CD4-positive, CD25-positive, alpha-beta regulatory T cell (primary cell): ENCODE data around the gene IL31. TPM values are rescaled to one million over a fixed set of nuclear protein-coding genes. Genes with fewer than 3 reads are reported as not detected.

Experiments used
- ATAC-seq, 2 donors: fragments of 150-1000 bp; cut with Tn5 transposase; one replicate each; pipeline ENCODE4 v1.10.0; 2021; ENCODE audit warnings: low read depth in 2 of 2, moderate number of reproducible peaks in 2 of 2, moderate library complexity in 1 of 2
- DNase-seq, 3 donors: peaks; one replicate each; pipeline versions ENCODE4 v3.0.0 to v3.0.0-alpha.2; 2012 to 2022; ENCODE audit warnings: mixed read lengths in 1 of 3
- H3K27ac ChIP-seq: one replicate; pipeline ENCODE4 v1.7.0; 2013; ENCODE audit warnings: mild to moderate bottlenecking, low read length; ENCODE audit not compliant: insufficient read depth, poor library complexity, severe bottlenecking
- H3K27me3 ChIP-seq: one replicate; pipeline ENCODE4 v1.7.0; 2013; ENCODE audit warnings: low read length; ENCODE audit not compliant: control insufficient read depth, insufficient read depth
- H3K36me3 ChIP-seq: one replicate; pipeline ENCODE4 v1.7.0; 2013; ENCODE audit warnings: mild to moderate bottlenecking, low read length, moderate library complexity; ENCODE audit not compliant: control insufficient read depth, insufficient read depth
- H3K4me1 ChIP-seq: 2 replicates; pipeline ENCODE4 v1.7.0; 2013; ENCODE audit warnings: mild to moderate bottlenecking, low read length; ENCODE audit not compliant: insufficient read depth, control insufficient read depth, poor library complexity, severe bottlenecking
- H3K4me3 ChIP-seq: one replicate; pipeline ENCODE4 v1.7.0; 2013; ENCODE audit warnings: low read depth, mild to moderate bottlenecking, low read length, moderate library complexity
- H3K9me3 ChIP-seq, 2 experiments: 1 replicate in 1 of 2; 2 replicates in 1 of 2; pipeline ENCODE4 v1.7.0; 2013; ENCODE audit warnings: low read length in 2 of 2, mild to moderate bottlenecking in 1 of 2, moderate library complexity in 1 of 2; ENCODE audit not compliant: control insufficient read depth in 2 of 2
- H3K27ac Mint-ChIP-seq, 3 donors: one replicate each; pipeline ENCODE4 v1.8.0; 2020 to 2022; ENCODE audit warnings: mild to moderate bottlenecking in 3 of 3, mixed read lengths in 3 of 3, moderate library complexity in 2 of 3
- H3K27me3 Mint-ChIP-seq: one replicate; pipeline ENCODE4 v1.8.0; 2022; ENCODE audit warnings: mild to moderate bottlenecking, mixed read lengths
- H3K36me3 Mint-ChIP-seq: one replicate; pipeline ENCODE4 v1.8.0; 2020; ENCODE audit warnings: mixed read lengths
- H3K4me1 Mint-ChIP-seq, 4 donors: one replicate each; pipeline ENCODE4 v1.8.0; 2020 to 2022; ENCODE audit warnings: mixed read lengths in 4 of 4, mild to moderate bottlenecking in 1 of 4
- H3K4me3 Mint-ChIP-seq, 4 donors: one replicate each; pipeline ENCODE4 v1.8.0; 2020 to 2022; ENCODE audit warnings: mild to moderate bottlenecking in 4 of 4, mixed read lengths in 4 of 4, moderate library complexity in 3 of 4
- H3K9me3 Mint-ChIP-seq, 7 donors: one replicate each; pipeline ENCODE4 v1.8.0; 2020 to 2022; ENCODE audit warnings: mixed read lengths in 7 of 7, mild to moderate bottlenecking in 3 of 7, moderate library complexity in 2 of 7
- polyA plus RNA-seq, 4 donors: library from polyadenylated mRNA; unstranded; fragments of 300-500 nt; fragmentation: Illumina TruSeq; gene quantifications; one replicate each; pipeline ENCODE4 v1.2.3, GENCODE V29; 2021
- total RNA-seq: library from RNA; stranded (reverse); gene quantifications from one replicate; pipeline ENCODE4 v1.2.3, GENCODE V29; 2022

The IL31 gene
- total and polyA plus RNA-seq, 5 donors from 2014 or later, result not detected

GRCh38 chr12:122147514-122148290 is 26.3 kb downstream of the IL31 start:
- peaks cover 4% of the 10 kb centered on the region for H3K36me3 Mint-ChIP-seq
- Histone ChIP-seq H3K9me3 (no peaks in the 10 kb centered on the region), H3K27ac (no peak overlapping the region), H3K4me1 (no peaks in the 10 kb centered on the region), H3K4me3 (no peak overlapping the region), H3K36me3 (peaks cover 5% of the 10 kb centered on the region), H3K27me3 (no peaks in the 10 kb centered on the region)
- no peak overlapping the region for H3K27ac Mint-ChIP-seq
- no peak overlapping the region for H3K4me3 Mint-ChIP-seq
- H3K4me1 Mint-ChIP-seq, result peaks cover 0 to 8% (median 2%) of the 10 kb centered on the region in 4 donors
- DNase-seq, result no peak
- H3K9me3 Mint-ChIP-seq, result no peaks in the 10 kb centered on the region
- H3K27me3 Mint-ChIP-seq, result no peaks in the 10 kb centered on the region
- no peak for ATAC-seq

DNA sequence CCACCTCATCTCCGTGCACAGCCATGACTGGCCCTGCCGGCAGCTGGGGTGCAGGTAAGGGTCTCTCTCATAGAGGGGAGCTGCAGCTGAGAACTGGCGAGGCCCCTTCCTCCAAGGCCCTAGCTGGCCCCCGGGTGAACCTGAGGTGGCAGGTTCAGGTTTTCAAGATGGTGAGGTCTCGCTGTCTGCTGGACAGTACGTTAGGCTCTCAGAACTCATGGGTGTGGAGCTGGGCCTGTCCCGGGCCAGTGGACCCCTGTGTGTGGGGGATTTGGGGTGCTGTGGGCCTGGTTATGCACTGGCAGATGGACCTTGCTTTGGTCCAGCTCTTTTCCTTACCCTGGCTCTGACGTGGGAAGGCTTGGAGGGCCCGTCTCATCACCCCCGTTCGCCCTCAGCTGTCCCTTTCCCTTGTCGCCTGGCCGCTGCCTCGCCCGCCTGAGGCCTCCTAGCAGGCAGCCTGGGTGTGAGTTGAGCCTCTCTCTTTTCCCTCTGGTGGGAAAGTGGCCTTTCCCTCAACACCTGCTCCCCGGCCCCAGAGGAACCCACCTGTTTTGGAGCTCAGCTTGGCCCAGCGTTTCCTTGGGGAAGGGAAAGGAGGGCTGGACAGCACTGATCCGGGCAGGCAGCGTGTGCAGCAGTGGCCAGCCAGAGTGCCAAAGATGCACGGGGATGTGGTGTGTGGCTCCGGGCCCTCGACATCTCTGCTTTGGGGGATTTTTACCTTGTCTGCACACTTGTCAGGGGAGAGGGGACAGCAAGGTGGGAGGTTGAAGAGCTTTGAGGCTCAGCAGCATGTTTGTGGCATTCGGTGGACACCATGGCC is 28.3 kb downstream of the IL31 start:
- H3K9me3 ChIP-seq, result no peaks in the 10 kb centered on the region
- Mint-ChIP-seq H3K4me1 (peaks cover 0 to 8% (median 2%) of the 10 kb centered on the region in 4 donors), H3K27ac (no peak overlapping the region), H3K27me3 (no peaks in the 10 kb centered on the region), H3K4me3 (no peak overlapping the region), H3K36me3 (peaks cover 6% of the 10 kb centered on the region), H3K9me3 (no peaks in the 10 kb centered on the region)
- no peak overlapping the region for H3K27ac ChIP-seq
- DNase-seq (no peak), ATAC-seq (no peak)
- H3K4me1 ChIP-seq, result no peaks in the 10 kb centered on the region
- peaks cover 21% of the 10 kb centered on the region for H3K36me3 ChIP-seq
- H3K27me3 ChIP-seq, result no peaks in the 10 kb centered on the region
- H3K4me3 ChIP-seq, result no peak overlapping the region

DNA sequence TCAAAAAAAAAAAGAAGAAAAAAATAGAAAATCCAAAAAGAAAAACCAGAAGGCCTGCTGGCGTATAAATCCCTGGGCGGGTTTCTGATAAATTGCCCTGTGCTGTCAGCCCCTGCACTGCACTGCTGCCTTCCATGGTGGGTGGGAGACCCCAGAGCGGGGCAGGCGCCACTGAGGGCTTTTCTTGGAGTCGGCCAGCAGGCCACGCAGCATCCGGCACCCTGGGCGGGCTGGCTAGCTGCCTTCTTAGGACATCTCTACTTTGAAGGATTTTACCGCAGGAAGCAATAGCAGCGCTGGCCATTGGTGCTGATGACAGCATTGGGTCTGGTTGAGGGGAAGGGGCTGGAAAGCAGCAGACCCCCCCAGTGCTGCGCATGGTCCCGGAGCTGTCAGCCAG is 29.1 kb downstream of the IL31 start:
- H3K4me3 Mint-ChIP-seq, result no peak overlapping the region
- DNase-seq (no peak), ATAC-seq (no peak)
- H3K36me3 Mint-ChIP-seq, result peaks cover 9% of the 10 kb centered on the region
- Histone ChIP-seq H3K9me3 (no peaks in the 10 kb centered on the region), H3K4me3 (no peak overlapping the region), H3K4me1 (no peaks in the 10 kb centered on the region), H3K27ac (no peak overlapping the region), H3K36me3 (peaks cover 24% of the 10 kb centered on the region), H3K27me3 (no peaks in the 10 kb centered on the region)
- peaks cover 0 to 8% (median 2%) of the 10 kb centered on the region in 4 donors for H3K4me1 Mint-ChIP-seq
- H3K9me3 Mint-ChIP-seq, result no peaks in the 10 kb centered on the region
- H3K27me3 Mint-ChIP-seq, result no peaks in the 10 kb centered on the region
- no peak overlapping the region for H3K27ac Mint-ChIP-seq

GRCh38 chr12:122142857-122143256 is 31.2 kb downstream of the IL31 start:
- no peak for ATAC-seq
- Histone ChIP-seq H3K4me3 (no peak overlapping the region), H3K36me3 (peaks cover 31% of the 10 kb centered on the region), H3K4me1 (no peaks in the 10 kb centered on the region), H3K27me3 (no peaks in the 10 kb centered on the region), H3K9me3 (no peaks in the 10 kb centered on the region), H3K27ac (no peak overlapping the region)
- Mint-ChIP-seq H3K27me3 (no peaks in the 10 kb centered on the region), H3K36me3 (peaks cover 9% of the 10 kb centered on the region), H3K4me1 (peaks cover 0 to 4% (median 2%) of the 10 kb centered on the region in 4 donors), H3K4me3 (no peak overlapping the region), H3K9me3 (no peaks in the 10 kb centered on the region), H3K27ac (no peak overlapping the region)
- no peak for DNase-seq

GRCh38 chr12:122141911-122142725 is 31.9 kb downstream of the IL31 start:
- Mint-ChIP-seq H3K36me3 (peaks cover 9% of the 10 kb centered on the region), H3K27ac (no peak overlapping the region), H3K4me3 (no peak overlapping the region), H3K9me3 (no peaks in the 10 kb centered on the region), H3K4me1 (peaks cover 0 to 4% (median 1%) of the 10 kb centered on the region in 4 donors), H3K27me3 (no peaks in the 10 kb centered on the region)
- no peaks in the 10 kb centered on the region for H3K27me3 ChIP-seq
- peaks cover 31% of the 10 kb centered on the region for H3K36me3 ChIP-seq
- H3K9me3 ChIP-seq, result no peaks in the 10 kb centered on the region
- ATAC-seq (no peak), DNase-seq (no peak)
- no peaks in the 10 kb centered on the region for H3K4me1 ChIP-seq
- no peak overlapping the region for H3K4me3 ChIP-seq
- no peak overlapping the region for H3K27ac ChIP-seq

- Histone ChIP-seq H3K4me3 (no peak overlapping the region), H3K36me3 (peaks cover 31% of the 10 kb centered on the region), H3K4me1 (no peaks in the 10 kb centered on the region), H3K9me3 (no peaks in the 10 kb centered on the region), H3K27me3 (no peaks in the 10 kb centered on the region), H3K27ac (no peak overlapping the region)
- Mint-ChIP-seq H3K36me3 (peaks cover 9% of the 10 kb centered on the region), H3K27me3 (no peaks in the 10 kb centered on the region), H3K4me1 (peaks cover 0 to 4% (median 1%) of the 10 kb centered on the region in 4 donors), H3K9me3 (no peaks in the 10 kb centered on the region), H3K27ac (no peak overlapping the region), H3K4me3 (peak overlapping the region in 1 of 4 donors; percentile 83)
- ATAC-seq (no peak), DNase-seq (no peak)
Observed at GRCh38 chr12:122140467-122141257, 33.4 kb downstream of the IL31 start.

DNA sequence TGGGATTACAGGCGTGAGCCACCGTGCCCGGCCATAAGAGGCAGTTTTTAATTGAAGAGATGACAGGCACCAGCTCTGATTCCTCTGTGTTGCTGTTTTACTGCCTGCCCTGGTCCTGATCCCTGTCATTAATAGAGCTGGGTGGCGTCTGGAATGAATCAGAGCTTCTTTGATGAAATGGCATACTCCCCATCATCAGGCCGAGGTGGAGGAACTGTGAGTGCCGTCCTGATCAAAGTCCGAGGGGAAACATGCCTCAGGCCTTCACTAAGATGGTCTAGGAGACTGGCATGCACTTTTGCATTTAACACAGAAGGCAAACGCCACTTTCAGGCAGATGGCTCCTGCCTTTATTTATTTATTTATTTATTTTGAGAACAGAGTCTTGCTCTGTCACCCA is 34.1 kb downstream of the IL31 start:
- Histone ChIP-seq H3K4me1 (no peaks in the 10 kb centered on the region), H3K36me3 (peaks cover 35% of the 10 kb centered on the region), H3K27me3 (no peaks in the 10 kb centered on the region), H3K9me3 (no peaks in the 10 kb centered on the region), H3K27ac (no peak overlapping the region), H3K4me3 (no peak overlapping the region)
- H3K36me3 Mint-ChIP-seq, result peaks cover 9% of the 10 kb centered on the region
- ATAC-seq (no peak), DNase-seq (no peak)
- H3K9me3 Mint-ChIP-seq, result no peaks in the 10 kb centered on the region
- H3K27ac Mint-ChIP-seq, result no peak overlapping the region
- H3K4me3 Mint-ChIP-seq, result peak overlapping the region in 1 of 4 donors; percentile 73
- H3K27me3 Mint-ChIP-seq, result no peaks in the 10 kb centered on the region
- H3K4me1 Mint-ChIP-seq, result peaks cover 0 to 5% (median 1%) of the 10 kb centered on the region in 4 donors
